HL-60 (cell line): Measurements from ENCODE around the gene RAP1GAP.

ENCODE experiments used
- DNase-seq, 2 experiments: peaks; one replicate each; pipeline ENCODE4 v3.0.0-alpha.2; 2010 to 2020; ENCODE audit warnings: low read depth in 1 of 2, low spot score in 1 of 2
- H3K27ac ChIP-seq: fragments of 250-450 bp; sonication (Bioruptor Pico); replicated peaks from 2 replicates; pipeline ENCODE4 v1.5.1; 2020; ENCODE audit warnings: mild to moderate bottlenecking, moderate library complexity
- H3K27me3 ChIP-seq: fragments of 250-450 bp; sonication (Bioruptor Pico); 2 replicates; pipeline ENCODE4 v1.5.1; 2021; ENCODE audit warnings: mild to moderate bottlenecking, moderate library complexity; ENCODE audit not compliant: insufficient read depth, poor library complexity, severe bottlenecking
- H3K4me3 ChIP-seq: replicated peaks from 2 replicates; pipeline ENCODE4 v1.5.1; 2011; ENCODE audit warnings: mild to moderate bottlenecking, control low read depth, low read length; ENCODE audit not compliant: insufficient read depth
- GABPA ChIP-seq: IDR thresholded peaks from 2 replicates; pipeline ENCODE4 v1.6.1; 2012; ENCODE audit warnings: low read depth
- POLR2AphosphoS5 ChIP-seq: IDR thresholded peaks from 2 replicates; pipeline ENCODE4 v1.6.1; 2012; ENCODE audit warnings: low read depth
- SPI1 ChIP-seq: IDR thresholded peaks from 2 replicates; pipeline ENCODE4 v1.6.1; 2012; ENCODE audit warnings: low read depth, mild to moderate bottlenecking, borderline replicate concordance
- TF ChIP-seq, protein P1 (sequence below): IDR thresholded peaks from one replicate; pipeline ENCODE4 v1.5.1; 2011; ENCODE audit warnings: low read length, control low read depth, inconsistent platforms; ENCODE audit not compliant: insufficient read depth
- TF ChIP-seq, protein P2 (sequence below): IDR thresholded peaks from 2 replicates; pipeline ENCODE4 v1.6.1; 2012; ENCODE audit warnings: low read depth; ENCODE audit not compliant: insufficient replicate concordance

Gene RAP1GAP

DNA sequence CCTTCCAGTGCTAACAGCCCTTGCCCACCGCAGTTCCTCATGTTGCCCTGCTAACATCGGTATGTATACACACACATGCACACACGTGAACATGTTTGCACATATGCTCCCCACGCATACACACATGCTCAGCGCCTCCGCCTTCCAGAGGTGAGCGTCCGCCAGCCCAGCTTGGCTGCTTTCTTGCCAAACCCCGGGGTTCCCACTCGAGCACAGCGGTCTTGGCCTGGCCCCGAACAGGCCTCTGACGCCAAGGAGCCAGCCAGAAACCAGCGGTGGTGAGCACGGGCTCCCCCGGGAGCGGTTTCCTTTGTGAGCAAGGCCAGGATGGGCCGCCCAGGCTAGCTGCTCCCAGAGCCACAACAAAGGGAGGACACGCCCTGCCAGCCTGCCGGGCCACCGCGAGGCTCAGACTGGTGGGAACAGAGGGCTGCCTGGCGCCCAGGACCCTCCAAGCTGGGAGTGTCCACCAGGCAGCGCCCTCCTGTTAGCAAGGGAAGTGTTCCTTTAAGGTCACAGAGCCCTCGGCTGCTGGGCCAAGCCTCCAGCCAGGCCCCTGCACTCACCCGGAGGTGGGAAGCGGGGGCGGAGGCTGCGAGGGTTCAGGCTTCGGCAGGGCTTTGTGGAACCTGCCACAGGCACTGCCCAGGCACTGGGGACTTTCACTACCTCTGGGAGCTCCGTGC lies 94.5 kb downstream of the RAP1GAP start:
- no peak overlapping the region for H3K4me3 ChIP-seq
- no peak for TF ChIP-seq SPI1
- TF ChIP-seq, protein P1, sequence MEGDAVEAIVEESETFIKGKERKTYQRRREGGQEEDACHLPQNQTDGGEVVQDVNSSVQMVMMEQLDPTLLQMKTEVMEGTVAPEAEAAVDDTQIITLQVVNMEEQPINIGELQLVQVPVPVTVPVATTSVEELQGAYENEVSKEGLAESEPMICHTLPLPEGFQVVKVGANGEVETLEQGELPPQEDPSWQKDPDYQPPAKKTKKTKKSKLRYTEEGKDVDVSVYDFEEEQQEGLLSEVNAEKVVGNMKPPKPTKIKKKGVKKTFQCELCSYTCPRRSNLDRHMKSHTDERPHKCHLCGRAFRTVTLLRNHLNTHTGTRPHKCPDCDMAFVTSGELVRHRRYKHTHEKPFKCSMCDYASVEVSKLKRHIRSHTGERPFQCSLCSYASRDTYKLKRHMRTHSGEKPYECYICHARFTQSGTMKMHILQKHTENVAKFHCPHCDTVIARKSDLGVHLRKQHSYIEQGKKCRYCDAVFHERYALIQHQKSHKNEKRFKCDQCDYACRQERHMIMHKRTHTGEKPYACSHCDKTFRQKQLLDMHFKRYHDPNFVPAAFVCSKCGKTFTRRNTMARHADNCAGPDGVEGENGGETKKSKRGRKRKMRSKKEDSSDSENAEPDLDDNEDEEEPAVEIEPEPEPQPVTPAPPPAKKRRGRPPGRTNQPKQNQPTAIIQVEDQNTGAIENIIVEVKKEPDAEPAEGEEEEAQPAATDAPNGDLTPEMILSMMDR = no peak
- TF ChIP-seq GABPA = no peak
- no peak for TF ChIP-seq POLR2AphosphoS5
- TF ChIP-seq, protein P2, sequence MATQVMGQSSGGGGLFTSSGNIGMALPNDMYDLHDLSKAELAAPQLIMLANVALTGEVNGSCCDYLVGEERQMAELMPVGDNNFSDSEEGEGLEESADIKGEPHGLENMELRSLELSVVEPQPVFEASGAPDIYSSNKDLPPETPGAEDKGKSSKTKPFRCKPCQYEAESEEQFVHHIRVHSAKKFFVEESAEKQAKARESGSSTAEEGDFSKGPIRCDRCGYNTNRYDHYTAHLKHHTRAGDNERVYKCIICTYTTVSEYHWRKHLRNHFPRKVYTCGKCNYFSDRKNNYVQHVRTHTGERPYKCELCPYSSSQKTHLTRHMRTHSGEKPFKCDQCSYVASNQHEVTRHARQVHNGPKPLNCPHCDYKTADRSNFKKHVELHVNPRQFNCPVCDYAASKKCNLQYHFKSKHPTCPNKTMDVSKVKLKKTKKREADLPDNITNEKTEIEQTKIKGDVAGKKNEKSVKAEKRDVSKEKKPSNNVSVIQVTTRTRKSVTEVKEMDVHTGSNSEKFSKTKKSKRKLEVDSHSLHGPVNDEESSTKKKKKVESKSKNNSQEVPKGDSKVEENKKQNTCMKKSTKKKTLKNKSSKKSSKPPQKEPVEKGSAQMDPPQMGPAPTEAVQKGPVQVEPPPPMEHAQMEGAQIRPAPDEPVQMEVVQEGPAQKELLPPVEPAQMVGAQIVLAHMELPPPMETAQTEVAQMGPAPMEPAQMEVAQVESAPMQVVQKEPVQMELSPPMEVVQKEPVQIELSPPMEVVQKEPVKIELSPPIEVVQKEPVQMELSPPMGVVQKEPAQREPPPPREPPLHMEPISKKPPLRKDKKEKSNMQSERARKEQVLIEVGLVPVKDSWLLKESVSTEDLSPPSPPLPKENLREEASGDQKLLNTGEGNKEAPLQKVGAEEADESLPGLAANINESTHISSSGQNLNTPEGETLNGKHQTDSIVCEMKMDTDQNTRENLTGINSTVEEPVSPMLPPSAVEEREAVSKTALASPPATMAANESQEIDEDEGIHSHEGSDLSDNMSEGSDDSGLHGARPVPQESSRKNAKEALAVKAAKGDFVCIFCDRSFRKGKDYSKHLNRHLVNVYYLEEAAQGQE = no peak
- no peak overlapping the region for H3K27ac ChIP-seq
- no peak for DNase-seq
- H3K27me3 ChIP-seq = peaks cover 18% of the 10 kb centered on the region

DNA sequence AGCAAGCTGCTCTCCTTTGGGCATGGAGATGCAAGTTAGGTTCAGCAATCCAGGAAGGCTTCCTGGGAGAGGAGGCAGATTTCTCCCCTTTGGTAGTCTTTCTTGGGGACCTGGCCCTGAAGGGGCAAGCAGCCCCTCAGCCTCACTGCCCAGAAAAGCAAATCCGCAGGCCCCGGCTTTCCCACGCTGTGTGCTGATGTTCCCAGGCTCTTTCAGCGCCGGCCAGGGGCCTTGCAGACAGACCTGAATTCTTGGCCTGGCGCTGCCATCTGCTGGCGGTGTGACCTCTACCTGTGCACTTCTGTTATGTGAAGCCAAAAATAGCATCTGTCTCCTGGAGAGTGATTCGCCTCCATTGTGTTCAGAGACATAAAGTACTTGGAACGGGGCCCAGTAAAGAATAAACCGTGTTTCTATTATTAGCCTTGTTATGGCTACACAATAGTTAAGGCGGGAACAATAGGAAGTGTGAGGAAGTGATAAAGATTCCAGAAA lies 95.1 kb downstream of the RAP1GAP start:
- Histone ChIP-seq H3K27ac (no peak overlapping the region), H3K27me3 (peaks cover 18% of the 10 kb centered on the region), H3K4me3 (no peak overlapping the region)
- TF ChIP-seq, protein P1 = peak; percentile 3
- no peak for TF ChIP-seq SPI1
- TF ChIP-seq, protein P2 = no peak
- DNase-seq = peak in 1 of 2 experiments; percentile 57

DNA sequence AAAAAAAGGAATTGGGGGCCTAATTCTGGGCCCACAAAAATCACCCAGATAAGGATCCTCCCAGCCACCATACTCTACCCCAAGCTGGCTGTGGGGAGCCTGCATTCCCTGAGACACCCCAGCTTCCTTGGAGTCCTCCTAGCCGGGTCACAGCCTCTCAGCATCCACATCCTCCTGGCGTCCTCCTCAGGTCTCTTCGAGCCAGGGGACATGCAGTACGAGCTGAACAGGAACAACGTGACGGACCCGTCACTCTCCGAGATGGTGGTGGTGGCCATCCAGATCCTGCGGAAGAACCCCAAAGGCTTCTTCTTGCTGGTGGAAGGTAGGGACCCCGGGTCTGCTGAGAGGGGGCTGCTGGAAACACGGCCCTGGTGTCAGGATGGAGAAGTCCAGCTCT lies 95.7 kb downstream of the RAP1GAP start:
- Histone ChIP-seq H3K27ac (no peak overlapping the region), H3K4me3 (no peak overlapping the region), H3K27me3 (peaks cover 18% of the 10 kb centered on the region)
- TF ChIP-seq, protein P1 = no peak
- no peak for TF ChIP-seq GABPA
- no peak for TF ChIP-seq SPI1
- no peak for TF ChIP-seq POLR2AphosphoS5
- TF ChIP-seq, protein P2 = no peak
- DNase-seq = no peak
